B cell (primary cell): Measurements from ENCODE around the gene GOLGA1.

Experiments used
- EZH2 ChIP-seq: IDR thresholded peaks from 2 replicates; pipeline ENCODE4 v1.6.1; 2012; ENCODE audit warnings: borderline replicate concordance, low read depth, mild to moderate bottlenecking, moderate library complexity, low read length; ENCODE audit not compliant: insufficient read depth, poor library complexity, severe bottlenecking
- TF ChIP-seq, protein P1 (sequence below): fragments of 200-600 bp; IDR thresholded peaks from one replicate; pipeline ENCODE4 v1.8.0; 2022; ENCODE audit warnings: antibody characterized with exemption, mild to moderate bottlenecking

DNA sequence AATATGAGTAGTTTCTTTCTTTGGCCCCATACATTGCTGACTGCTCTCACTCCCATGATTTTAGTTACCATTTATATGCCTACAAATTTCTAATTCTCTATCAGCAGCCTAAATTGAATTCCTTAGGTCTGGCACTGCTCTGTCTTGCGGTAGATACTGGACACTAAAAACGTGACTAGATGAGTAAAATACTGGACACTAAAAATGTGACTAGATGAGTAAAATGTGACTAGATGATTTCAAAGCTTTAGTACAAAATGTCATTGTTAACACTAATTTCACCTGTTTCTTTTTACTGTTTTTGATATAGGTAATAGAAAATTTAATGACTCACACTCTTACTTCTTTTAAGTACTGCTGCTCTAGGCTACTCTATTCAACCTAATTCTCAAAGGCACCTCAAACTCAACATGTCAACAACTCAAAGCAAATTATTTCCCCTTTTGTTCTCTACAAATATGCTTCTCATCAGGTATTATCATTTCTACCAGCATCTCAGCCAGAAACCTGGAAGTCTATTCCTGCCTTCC, 31.4 kb upstream of the GOLGA1 start:
- TF ChIP-seq, protein P1, sequence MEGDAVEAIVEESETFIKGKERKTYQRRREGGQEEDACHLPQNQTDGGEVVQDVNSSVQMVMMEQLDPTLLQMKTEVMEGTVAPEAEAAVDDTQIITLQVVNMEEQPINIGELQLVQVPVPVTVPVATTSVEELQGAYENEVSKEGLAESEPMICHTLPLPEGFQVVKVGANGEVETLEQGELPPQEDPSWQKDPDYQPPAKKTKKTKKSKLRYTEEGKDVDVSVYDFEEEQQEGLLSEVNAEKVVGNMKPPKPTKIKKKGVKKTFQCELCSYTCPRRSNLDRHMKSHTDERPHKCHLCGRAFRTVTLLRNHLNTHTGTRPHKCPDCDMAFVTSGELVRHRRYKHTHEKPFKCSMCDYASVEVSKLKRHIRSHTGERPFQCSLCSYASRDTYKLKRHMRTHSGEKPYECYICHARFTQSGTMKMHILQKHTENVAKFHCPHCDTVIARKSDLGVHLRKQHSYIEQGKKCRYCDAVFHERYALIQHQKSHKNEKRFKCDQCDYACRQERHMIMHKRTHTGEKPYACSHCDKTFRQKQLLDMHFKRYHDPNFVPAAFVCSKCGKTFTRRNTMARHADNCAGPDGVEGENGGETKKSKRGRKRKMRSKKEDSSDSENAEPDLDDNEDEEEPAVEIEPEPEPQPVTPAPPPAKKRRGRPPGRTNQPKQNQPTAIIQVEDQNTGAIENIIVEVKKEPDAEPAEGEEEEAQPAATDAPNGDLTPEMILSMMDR, result no peak
- TF ChIP-seq EZH2, result no peak
